HG03039 (cell line): Measurements from ENCODE around the gene BRAT1.

ENCODE experiments used
- ATAC-seq: cut with Tn5 transposase; IDR thresholded peaks from one replicate; pipeline ENCODE4 v1.9.1; 2021; ENCODE audit warnings: mild to moderate bottlenecking, moderate library complexity; ENCODE audit not compliant: unreplicated experiment

Gene BRAT1

GRCh38 chr7:2525658-2526630 lies 29.4 kb downstream of the BRAT1 start:
- ATAC-seq, result no peak

- ATAC-seq, result no peak
These were observed 30.3 kb downstream of the BRAT1 start for GRCh38 chr7:2524808-2525657.

- no peak for ATAC-seq
These were observed 31.1 kb downstream of the BRAT1 start for GRCh38 chr7:2523941-2524807.

GRCh38 chr7:2523461-2523936 lies 31.8 kb downstream of the BRAT1 start:
- ATAC-seq, result no peak

- no peak for ATAC-seq
These were observed 32.4 kb downstream of the BRAT1 start for GRCh38 chr7:2522780-2523433.

- no peak for ATAC-seq
These were observed 33.3 kb downstream of the BRAT1 start for GRCh38 chr7:2521952-2522591.

- no peak for ATAC-seq
These were observed 34.0 kb downstream of the BRAT1 start for GRCh38 chr7:2521341-2521745.

- ATAC-seq, result no peak
These were observed 34.5 kb downstream of the BRAT1 start for GRCh38 chr7:2520761-2521290.

GRCh38 chr7:2520131-2520760 lies 35.1 kb downstream of the BRAT1 start:
- ATAC-seq, result no peak

GRCh38 chr7:2519119-2519930 lies 36.0 kb downstream of the BRAT1 start, which contains the start of gene LFNG:
TSS of gene LFNG (plus strand) at chr7:2519774. CDS start at chr7:2519862, 88 bp downstream.
- peak; percentile 83 for ATAC-seq

GRCh38 chr7:2518737-2519118 lies 36.6 kb downstream of the BRAT1 start:
- no peak for ATAC-seq

GRCh38 chr7:2517678-2518507 lies 37.4 kb downstream of the BRAT1 start:
- no peak for ATAC-seq

- ATAC-seq, result no peak
These were observed 38.3 kb downstream of the BRAT1 start for GRCh38 chr7:2517026-2517425.

- ATAC-seq, result no peak
These were observed 39.1 kb downstream of the BRAT1 start for GRCh38 chr7:2516194-2516555.

GRCh38 chr7:2515424-2516193 lies 39.7 kb downstream of the BRAT1 start:
- no peak for ATAC-seq
